HG03135 (cell line): ENCODE measurements around the gene FSIP1.
"Not testable (repeated sequence)": the region's sequence is repeated elsewhere in the genome, so short reads cannot be mapped to it uniquely, and the experiment has no call there.

Source experiments
- ATAC-seq: cut with Tn5 transposase; IDR thresholded peaks from one replicate; pipeline ENCODE4 v1.9.1; 2021; ENCODE audit warnings: mild to moderate bottlenecking, moderate library complexity; ENCODE audit not compliant: unreplicated experiment

FSIP1 gene

DNA sequence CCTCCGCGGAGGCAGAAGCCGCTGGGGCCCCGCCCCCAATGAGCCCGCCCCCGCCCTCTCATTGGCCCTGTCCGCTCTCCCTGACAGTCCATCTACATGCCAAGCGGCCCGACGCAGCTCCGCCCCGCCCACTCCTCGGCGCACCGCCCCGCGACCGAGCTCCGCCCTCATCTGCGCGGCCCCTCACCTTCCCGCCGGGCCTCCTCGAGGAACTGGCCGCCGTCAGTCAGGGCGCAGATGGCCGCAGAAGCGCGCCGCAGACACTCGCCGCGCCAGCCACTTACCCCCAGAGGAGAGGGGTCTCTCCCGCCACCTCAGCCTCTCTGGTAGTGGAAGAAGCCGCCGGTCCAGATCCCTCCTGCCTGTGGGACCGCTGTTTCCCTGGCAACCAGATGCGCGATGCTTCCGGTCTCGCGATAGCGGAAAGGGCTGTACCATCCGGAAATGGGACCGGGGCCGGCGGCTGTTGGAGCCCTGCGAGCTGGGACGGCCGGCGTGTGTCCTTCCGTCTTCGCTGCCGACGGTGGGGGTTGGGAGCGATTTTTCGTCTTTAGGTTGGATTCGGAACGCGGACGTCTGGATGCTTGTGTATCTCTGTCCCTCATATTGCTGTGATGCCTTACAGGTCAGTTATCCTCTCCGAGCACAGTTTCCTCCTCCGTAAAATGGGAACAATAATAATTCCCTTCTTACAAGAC, at the start of gene FSIP1:
FSIP1 (minus strand) TSS at position 401 of the 698 bp plus-strand sequence. CDS start 6,317 bp downstream, outside the sequence.
- ATAC-seq = peak; percentile 98

DNA sequence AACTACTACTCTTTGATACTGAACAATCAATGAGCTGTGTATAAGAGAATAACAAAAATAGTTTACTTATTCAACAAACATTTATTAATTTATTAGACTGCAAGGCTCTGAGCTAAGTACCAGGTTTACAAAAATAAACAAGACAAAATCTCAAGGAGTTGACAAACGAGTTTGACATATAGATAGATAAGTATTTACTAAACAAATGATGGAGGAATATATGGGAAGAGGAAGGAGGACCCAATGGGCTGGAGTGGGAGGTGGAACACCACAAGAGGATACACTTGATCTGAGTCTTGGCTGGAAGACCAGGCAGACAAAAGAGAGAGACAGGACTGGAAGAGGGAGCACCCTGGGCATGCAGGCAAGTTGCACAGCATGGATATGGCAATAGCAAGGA, 47.5 kb upstream of the FSIP1 start:
- no peak for ATAC-seq

DNA sequence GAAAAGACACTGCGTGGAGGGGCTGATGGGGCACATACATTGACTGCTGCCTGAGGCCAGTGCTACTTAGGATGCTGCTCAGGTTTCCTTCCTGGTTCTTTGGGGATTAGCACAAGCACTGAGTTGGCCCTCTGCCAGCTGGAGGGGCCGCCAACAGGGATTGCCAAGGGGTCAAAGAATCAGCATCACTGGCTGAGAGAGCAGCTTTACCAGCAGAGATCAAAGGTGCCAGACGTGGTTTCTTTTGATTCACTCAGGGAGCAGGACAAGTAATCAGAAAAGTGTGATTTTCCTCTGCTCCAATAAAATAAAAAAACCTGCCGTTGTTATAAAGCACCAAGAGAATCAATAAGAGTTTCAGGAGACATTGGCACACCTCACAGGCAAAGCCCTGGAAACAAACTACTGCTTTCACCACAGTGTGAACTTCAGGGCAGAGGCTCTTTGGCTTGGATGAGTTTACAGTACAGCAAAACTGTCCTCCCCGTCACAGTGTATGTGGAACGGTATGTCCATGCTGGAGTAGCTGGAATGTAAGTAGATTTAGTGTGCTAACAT, 45.8 kb upstream of the FSIP1 start:
- ATAC-seq = no peak

DNA sequence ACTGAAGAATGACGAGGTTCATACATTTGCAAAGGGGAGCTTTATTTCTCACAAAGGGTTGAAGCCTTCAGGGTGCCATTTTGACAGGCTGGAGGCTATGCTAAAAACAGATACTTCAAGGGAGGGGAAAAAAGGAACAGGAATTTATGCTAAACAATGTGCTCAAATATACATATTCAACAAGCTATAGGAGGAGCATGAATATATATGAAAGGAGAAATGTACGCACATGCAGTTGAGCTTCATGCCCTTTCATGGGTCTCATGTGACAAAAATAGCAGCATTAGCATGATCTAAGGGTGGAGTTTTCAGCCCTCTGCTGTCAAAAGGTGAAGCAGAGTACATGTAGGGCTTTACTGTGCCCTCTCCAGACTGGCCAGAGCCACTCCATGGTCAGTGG, 44.3 kb upstream of the FSIP1 start:
- ATAC-seq = no peak

DNA sequence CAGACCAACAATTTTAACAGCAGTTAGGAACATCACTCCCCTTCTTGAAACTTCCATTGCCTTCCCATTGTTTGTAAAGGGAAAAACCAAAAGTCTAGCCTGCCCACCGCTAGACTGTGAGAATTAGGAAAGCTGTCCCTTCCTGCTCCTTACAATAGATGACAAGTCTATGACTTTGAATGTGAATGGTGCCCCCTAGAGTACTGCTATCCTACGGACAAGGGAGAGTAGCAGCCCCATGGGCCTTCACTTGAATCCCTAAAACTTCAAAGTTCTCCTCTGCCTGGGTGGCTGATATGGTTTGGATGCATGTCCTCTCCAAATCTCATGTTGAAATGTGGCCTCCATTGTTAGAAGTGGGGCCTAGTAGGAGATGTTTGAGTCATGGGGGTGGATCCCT, 41.0 kb upstream of the FSIP1 start:
- no peak for ATAC-seq

DNA sequence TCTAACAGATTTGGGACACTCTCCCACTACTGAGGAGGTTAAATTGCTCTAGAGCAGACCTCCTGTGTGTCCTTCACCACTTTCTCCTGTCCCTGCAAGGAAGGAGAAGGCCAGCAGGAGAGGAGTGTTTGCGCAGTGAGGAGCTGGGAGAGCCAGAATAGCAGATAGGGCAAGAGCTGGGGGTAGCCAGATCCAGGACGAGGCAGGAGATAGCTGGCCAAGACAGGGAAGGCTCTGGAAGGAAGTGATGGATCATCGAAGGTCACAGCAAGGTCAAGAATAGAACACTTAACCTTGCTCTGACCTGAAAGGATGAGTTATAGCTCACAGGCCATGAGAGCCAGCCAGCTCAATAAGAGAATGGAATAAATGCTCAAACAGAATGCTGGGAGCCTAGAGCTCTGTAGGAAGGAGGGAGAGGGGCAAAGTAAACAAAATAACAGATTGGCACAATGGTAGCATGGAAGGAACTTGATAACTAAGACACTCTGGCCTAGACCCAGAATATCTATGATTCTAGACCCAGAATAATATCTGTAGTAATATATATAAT, 37.5 kb upstream of the FSIP1 start:
- no peak for ATAC-seq

DNA sequence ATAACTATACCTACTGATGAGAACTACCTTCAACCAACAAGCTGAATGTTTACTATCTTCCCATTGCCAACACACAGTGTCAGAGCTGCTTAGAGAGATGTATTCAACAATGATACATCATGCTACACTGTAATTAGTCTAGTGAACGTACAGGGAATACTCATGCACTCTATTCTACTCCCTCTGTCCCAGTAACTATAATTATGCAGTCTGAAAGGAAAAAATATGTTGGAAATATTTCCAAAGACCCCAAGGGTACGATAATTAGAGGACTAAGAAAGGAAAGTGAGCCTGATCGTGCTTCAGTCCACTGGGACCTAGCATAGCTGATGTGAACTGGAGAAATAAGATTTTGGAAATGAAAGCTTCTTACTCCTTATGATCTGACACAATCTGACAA, 36.9 kb upstream of the FSIP1 start:
- no peak for ATAC-seq

DNA sequence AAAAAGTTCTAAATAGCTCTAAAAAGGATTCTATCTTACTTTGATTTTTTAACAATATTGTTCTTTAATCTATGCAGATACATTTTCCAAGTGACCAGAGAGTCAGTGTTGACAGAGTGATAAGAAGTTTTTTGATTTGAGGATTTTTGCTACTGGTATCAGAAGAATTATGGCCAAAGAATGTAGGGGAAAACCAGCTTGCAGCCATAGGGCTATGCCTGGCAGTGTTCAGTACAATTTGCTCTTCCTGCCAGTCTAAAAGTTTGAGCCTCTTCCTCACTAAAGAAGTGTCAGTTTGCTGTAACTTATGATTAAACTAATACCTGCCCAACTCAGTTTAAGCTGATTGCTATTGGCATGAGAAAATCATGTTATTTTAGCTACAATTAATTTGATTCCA, 35.3 kb upstream of the FSIP1 start:
- ATAC-seq = no peak

DNA sequence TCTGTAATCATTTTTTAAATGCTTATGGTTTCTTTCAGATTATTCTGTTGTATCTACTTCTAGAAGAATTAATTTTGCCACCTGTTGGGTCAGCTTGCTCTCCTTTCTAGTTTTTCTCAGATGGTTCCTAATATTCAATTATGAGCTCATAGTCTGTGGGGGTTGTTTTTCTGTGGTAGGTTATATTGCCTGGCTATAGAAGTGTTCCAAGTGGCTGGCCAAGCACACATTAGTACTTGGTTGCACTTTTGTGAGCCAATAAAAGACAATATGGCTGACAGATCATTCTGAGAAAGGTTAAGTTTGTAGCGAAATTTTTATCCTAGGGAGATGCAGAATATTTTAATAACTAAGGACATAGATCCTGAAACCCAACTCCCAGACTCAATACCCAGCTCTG, 31.8 kb upstream of the FSIP1 start:
- no peak for ATAC-seq

DNA sequence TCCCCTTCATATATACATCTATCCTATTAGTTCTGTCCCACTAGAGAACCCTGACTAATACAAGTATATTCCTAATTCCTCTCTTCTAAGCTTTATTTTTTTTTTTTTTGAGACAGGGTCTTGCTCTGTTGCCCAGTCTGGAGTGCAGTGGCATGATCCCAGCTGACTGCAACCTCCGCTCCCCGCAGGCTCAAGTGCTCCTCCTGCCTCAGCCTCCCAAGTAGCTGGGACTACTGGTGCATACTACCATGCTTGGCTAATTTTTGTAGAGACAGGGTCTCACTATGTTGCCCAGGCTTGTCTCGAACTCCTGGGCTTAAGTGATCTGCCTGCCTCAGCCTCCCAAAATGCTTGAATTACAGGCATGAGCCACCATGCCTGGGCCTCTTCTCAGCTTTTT, 30.0 kb upstream of the FSIP1 start:
- not testable (repeated sequence) for ATAC-seq

DNA sequence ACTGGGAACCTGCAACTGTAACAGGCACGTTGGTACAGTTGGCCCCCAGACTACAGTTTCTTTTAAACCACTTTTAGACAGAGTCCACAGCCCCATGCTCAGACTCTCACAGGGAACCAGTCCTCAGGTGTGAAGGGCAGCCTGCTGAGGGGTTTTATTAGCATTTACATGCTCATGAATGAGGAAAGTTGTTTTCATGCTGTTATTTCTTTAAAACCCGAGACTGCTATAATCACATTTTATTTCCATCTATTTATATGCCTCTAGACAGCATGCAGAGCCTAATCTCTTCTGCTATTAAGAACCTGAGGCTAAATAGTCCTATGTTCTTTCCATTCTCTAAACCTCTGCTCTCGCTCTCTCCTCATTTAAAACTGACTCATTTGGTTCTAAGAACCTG, 26.3 kb upstream of the FSIP1 start:
- no peak for ATAC-seq

DNA sequence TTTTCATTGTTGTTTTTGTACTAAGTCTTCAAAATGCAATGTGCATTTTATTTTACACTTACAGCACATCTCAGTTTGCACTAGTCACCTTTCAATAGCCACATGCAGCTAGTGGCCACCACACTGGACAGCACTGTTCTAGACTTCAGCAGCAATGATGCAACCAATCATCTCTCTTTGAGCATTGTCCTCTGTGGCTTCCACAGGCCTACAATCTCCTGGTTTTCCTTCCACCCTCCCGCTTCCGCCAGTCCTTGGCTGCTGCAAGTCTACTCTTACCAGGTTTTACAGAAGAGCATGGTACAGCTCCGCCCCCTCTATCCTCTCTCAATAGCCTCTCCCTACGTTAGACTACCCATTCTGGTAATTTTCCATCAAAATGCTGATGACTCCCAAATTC, 25.1 kb upstream of the FSIP1 start:
- ATAC-seq = no peak

DNA sequence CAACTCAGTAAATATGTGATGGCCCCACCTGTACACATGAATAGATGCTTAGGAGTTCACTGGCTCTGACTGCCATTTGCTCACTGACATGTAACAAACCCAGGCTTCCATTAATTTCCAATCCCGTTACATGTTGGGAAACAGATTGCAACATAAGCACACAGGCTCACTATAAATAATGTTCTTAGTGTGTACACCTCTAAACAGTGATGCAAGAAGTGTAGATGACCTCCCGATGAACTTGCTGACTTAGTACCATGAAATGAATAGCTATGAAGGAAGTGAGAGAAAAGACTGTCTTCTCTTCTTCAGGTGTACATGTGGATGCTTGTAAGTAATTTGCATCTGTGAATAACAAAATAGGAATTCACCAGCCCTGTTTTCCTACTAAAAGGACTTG, 21.4 kb upstream of the FSIP1 start:
- no peak for ATAC-seq

DNA sequence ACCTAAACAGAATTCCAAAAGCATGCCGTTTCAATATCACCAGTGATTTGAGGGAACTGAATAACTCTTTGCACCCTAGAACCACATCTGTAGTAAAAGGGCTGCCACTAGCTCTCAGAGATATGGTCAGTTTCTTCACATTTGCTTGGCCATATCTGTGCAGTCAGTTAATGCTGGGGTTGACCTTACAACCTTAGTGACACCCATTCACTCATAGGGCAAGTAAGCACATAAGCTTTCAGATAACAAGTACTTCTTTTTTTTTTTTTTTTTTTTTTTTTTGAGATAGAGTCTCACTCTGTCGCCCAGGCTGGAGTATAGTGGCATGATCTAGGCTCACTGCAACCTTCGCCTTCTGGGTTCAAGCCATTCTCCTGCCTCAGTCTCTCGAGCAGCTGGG, 20.4 kb upstream of the FSIP1 start:
- no peak for ATAC-seq

DNA sequence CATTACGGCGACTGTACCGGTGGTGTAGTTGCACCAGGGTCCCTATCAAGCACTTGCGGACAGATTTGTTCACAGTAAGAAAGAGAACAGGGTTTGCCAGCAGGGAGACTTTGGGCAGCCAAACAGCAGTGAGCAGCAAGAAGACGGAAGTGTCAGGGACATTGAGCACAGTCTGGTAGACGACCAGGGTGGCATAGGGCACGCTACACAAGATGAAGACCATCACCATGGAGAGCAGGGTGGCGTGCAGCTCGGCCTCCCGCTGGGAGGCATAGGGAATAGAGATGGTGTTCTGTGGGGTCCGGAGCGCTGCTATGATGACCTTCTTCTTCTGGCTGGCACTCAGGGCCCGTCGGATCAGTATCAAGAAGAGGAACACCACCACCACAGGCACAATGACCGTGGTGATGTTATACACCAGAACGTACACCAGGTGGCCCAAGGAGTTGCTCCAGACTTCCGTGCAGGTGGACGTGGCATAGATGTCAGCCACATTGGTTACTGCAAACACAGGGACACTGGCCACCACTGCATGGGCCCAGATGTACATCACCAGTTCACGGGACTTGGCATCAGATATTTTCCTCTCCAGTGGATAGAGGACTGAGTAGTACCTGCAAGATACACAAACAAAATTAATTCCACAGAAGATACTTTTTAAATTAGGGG, 19.1 kb upstream of the FSIP1 start:
- no peak for ATAC-seq

DNA sequence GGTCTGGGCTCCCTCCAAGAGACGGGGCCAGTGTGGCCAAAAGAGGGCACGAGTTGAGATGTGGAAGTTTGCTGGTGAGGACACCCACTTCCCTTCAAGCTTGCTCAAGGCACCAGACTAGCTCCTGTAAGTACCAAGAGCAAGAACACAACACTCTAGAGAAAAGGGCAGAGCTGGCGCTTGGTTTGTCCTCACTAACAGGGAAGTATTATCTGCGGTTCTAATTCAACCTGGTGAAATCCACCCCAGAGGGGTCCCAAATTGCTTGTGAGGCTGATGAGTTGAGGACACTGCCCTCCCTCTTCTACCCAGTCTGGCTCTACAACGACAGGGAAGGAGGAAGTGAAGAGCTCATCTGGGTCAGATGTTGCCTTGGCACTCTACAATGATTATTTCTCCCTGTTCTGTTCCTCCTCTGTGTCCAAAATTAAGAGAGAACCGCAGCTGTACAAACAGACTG, 16.9 kb upstream of the FSIP1 start:
- ATAC-seq = no peak

DNA sequence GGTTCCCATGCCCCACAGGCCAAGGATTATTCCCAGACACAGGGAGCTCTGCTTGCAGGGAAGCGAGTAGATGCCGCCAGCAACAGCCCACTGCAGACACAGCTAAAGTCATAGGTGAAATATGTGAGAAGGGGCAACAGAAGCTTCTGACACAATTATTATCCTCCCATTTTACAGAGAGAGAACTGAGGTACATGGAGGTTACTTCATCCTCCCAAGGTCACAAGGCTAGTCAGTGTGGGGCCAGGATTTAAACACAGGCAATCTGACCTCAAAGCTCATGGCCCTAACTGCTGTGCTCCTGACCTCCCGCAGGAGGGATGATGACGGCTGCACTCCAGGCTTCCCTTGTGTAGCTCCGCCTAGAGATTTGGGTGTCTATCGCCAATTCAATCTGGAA, 15.7 kb upstream of the FSIP1 start:
- no peak for ATAC-seq

DNA sequence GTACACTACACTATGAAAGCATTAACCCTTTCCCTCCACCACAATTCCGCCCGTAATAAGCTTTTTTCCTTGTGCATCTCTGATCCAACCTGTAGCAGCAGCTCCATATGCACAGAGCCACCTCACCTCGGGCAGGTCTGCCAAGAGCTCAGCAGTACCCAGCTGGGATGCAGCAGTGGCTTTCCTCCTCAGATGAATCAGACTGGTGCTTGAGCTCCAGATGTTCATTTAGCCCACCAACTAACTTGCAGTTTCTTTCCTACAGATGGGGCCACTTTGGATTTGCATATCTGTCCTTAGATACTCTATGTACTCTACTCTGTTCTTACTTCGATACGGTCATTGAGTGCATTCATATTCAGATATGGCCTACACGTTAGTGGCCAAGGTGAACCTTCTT, 14.8 kb upstream of the FSIP1 start:
- ATAC-seq = no peak

DNA sequence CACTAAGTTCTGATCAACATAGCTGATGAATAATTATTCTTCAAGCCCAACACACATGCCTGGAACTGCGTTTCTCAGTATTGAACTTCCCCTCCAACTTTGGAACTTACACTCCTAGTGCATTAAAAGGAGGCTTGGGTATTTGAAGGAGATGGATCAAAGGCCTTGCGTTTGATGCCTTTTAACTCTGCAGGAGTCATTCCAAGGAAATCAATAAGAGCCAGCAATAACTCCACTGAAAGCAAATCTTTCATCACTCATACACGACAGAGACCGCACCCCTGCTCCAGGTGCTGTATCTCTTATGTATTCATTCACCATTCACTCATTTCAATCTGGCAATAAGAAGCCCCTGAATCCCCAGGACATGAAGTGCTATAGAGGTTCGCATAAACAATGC, 14.0 kb upstream of the FSIP1 start:
- no peak for ATAC-seq

DNA sequence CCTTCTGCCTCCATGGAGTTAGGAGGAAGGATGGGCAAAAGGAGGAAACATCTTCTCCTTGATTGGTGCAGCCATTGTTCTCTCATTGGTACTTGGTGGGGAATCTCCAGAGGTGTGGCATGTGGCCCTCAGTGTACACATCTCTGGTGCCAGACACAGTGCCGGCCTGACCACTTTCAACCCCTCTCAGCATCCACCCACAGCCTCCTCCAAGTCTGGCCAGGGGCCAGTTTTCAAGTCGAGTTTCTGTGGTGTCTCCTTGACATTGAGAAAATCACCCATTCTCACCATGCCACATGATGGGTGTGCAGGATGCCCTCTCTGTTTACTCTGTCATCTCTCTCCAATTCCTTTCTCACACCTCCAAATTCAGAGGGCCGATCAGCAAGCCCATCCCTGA, 12.8 kb upstream of the FSIP1 start:
- ATAC-seq = no peak

DNA sequence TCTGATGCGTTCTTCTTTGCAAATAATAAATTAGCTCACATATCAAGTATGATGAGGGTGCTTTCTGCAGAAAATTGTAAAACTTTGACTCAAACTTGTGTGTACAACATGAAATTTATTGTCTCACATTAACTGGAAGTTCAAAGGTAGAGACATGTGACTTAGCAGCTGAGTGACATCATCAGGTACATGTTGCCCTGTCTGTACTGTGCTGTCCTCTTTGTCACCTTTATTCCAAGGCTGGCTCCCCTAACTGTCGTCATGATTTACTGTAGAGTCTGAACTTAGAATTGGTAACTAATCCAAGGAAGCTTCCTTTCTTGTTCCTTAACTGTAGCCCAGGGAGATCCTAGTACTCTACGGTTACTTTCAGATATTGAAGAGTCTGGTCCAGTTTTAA, 12.3 kb upstream of the FSIP1 start:
- ATAC-seq = no peak

DNA sequence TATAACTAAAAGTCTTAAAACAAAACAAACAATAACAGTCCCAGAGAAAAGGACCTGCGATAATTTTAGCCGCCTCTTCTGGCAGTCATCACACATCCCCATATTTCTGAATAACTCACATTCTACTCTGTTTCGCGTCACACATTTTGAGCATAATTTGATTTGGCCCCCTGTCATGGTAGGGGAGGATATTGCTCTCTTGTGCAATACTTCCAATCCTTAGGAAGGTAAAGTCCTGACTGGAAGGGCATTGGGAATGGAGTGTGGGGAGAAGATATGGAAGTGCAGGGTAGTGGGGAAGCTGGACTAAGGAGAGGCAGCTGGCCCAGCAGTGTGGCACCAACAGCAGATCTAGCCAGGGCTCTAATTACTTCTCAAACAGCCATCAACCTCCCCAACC, 11.3 kb upstream of the FSIP1 start:
- ATAC-seq = no peak
